HCT116 (cell line): ENCODE data around the gene FOXP1.

ENCODE experiments used
- CEBPB ChIP-seq: IDR thresholded peaks from 2 replicates; pipeline ENCODE4 v1.6.1; 2012; ENCODE audit warnings: low read depth
- CTCF ChIP-seq, 3 experiments: fragments of 200-600 bp in 1 of 3; sonication (generic) in 1 of 3; IDR thresholded peaks in 2 of 3; conservative IDR thresholded peaks in 1 of 3; 2 replicates each; pipeline ENCODE4 v1.5.1; 2012 to 2017; ENCODE audit warnings: low read depth in 2 of 3, low read length in 2 of 3, antibody characterized with exemption in 1 of 3, borderline replicate concordance in 1 of 3, control low read depth in 1 of 3, mild to moderate bottlenecking in 1 of 3, mixed read lengths in 1 of 3, mixed run types in 1 of 3, moderate library complexity in 1 of 3; ENCODE audit not compliant: insufficient read depth in 1 of 3
- EZH2 ChIP-seq: fragments of 200-600 bp; sonication (generic); IDR thresholded peaks from 2 replicates; pipeline ENCODE4 v1.6.1; 2017; ENCODE audit warnings: antibody characterized with exemption, mixed run types
- EZH2phosphoT487 ChIP-seq: fragments of 200-600 bp; IDR thresholded peaks from 2 replicates; pipeline ENCODE4 v1.6.1; 2018; ENCODE audit warnings: antibody characterized with exemption, borderline replicate concordance
- JUND ChIP-seq: IDR thresholded peaks from 2 replicates; pipeline ENCODE4 v1.6.1; 2012
- MAX ChIP-seq: IDR thresholded peaks from 2 replicates; pipeline ENCODE4 v1.6.1; 2012
- POLR2A ChIP-seq: IDR thresholded peaks from 2 replicates; pipeline ENCODE4 v1.7.0; 2011; ENCODE audit warnings: borderline replicate concordance; ENCODE audit not compliant: insufficient read depth, insufficient read length; ENCODE audit errors: extremely low read depth
- POLR2AphosphoS5 ChIP-seq: IDR thresholded peaks from 2 replicates; pipeline ENCODE4 v1.6.1; 2011; ENCODE audit warnings: mild to moderate bottlenecking, low read depth, low read length, moderate library complexity
- RAD21 ChIP-seq: IDR thresholded peaks from 2 replicates; pipeline ENCODE4 v1.6.1; 2012; ENCODE audit warnings: low read depth, mild to moderate bottlenecking
- SIN3A ChIP-seq: IDR thresholded peaks from 2 replicates; pipeline ENCODE4 v1.6.1; 2012; ENCODE audit warnings: low read depth
- TCF7L2 ChIP-seq: IDR thresholded peaks from 2 replicates; pipeline ENCODE4 v1.7.0; 2011; ENCODE audit warnings: borderline replicate concordance, inconsistent platforms; ENCODE audit not compliant: insufficient read depth, insufficient read length; ENCODE audit errors: extremely low read depth
- YY1 ChIP-seq: IDR thresholded peaks from 2 replicates; pipeline ENCODE4 v1.6.1; 2011; ENCODE audit warnings: low read length, low read depth, moderate library complexity, mild to moderate bottlenecking; ENCODE audit not compliant: insufficient replicate concordance; ENCODE audit errors: extremely low read depth
- ZNF274 ChIP-seq: fragments of 200-500 bp; sonication (Bioruptor generic); IDR thresholded peaks from 2 replicates; pipeline ENCODE4 v1.6.1; 2014; ENCODE audit warnings: mild to moderate bottlenecking, low read depth, low read length, inconsistent platforms

GRCh38 chr3:71458895-71459294, 124.6 kb downstream of the FOXP1 start:
- TF ChIP-seq CTCF (IDR thresholded peaks at IDR 0.05 in 2 of 3, conservative IDR thresholded peaks at IDR 0.05 in 1 of 3; ENCODE audit: borderline replicate concordance in 1 of 3, insufficient read depth in 1 of 3, low read depth in 2 of 3, low read length in 2 of 3) (no peak), ZNF274 (no peak), MAX (no peak), RAD21 (no peak), POLR2AphosphoS5 (no peak), YY1 (no peak), JUND (no peak), TCF7L2 (no peak), POLR2A (no peak), EZH2phosphoT487 (no peak), EZH2 (no peak), SIN3A (no peak), CEBPB (no peak)
